ENCODE results near the gene PCDHGB4. TPM values are rescaled to one million over a fixed set of nuclear protein-coding genes. Genes with fewer than 3 reads are reported as not detected.
"Not testable (repeated sequence)": the region's sequence is repeated elsewhere in the genome, so short reads cannot be mapped to it uniquely, and the experiment has no call there.

Gene PCDHGB4
- total and polyA plus RNA-seq, 2 of the 8 experiments (the other 6 are each of a cell fraction or from before 2014, with no cell fraction given): 8.0 to 9.1 TPM

DNA sequence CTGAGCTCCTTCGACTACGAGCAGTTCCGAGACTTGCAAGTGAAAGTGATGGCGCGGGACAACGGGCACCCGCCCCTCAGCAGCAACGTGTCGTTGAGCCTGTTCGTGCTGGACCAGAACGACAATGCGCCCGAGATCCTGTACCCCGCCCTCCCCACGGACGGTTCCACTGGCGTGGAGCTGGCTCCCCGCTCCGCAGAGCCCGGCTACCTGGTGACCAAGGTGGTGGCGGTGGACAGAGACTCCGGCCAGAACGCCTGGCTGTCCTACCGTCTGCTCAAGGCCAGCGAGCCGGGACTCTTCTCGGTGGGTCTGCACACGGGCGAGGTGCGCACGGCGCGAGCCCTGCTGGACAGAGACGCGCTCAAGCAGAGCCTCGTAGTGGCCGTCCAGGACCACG, 44.8 kb downstream of the PCDHGB4 start:
- H3K27me3 ChIP-seq (replicated peaks in 1 of 4; ENCODE audit: control insufficient read depth in 3 of 4, extremely low read depth in 1 of 4, insufficient read depth in 3 of 4, low read length in 3 of 4); H4K8ac ChIP-seq (ENCODE audit: extremely low read depth, insufficient read depth, low read length); POLR2A ChIA-PET (ENCODE audit: partially characterized antibody); H2AK5ac ChIP-seq (ENCODE audit: low read depth, low read length); H3K14ac ChIP-seq (ENCODE audit: insufficient read length); H4K20me1 ChIP-seq (replicated peaks in 1 of 2; ENCODE audit: control insufficient read depth in 1 of 2, insufficient read depth in 2 of 2, low read length in 2 of 2); H2BK12ac ChIP-seq (ENCODE audit: low read depth, low read length); H3K79me1 ChIP-seq (ENCODE audit: low read depth, low read length); H3K27ac ChIP-seq (ENCODE audit: low read depth, low read length); DNase-seq (ENCODE audit: low read depth in 1 of 2, low spot score in 2 of 2); H3K23ac ChIP-seq (ENCODE audit: insufficient read length); H4K91ac ChIP-seq (replicated peaks; ENCODE audit: insufficient read length, low read length); H3K56ac ChIP-seq (replicated peaks; ENCODE audit: insufficient read length, low read depth, low read length); H3K9ac ChIP-seq (replicated peaks in 1 of 4; ENCODE audit: extremely low read depth in 1 of 4, low read depth in 3 of 4, low read length in 3 of 4); H3K4me1 ChIP-seq (replicated peaks in 1 of 4; ENCODE audit: control insufficient read depth in 3 of 4, insufficient read depth in 4 of 4, low read length in 3 of 4); H2BK20ac ChIP-seq (ENCODE audit: low read length); H2BK120ac ChIP-seq (replicated peaks; ENCODE audit: low read depth, low read length); H3K79me2 ChIP-seq (ENCODE audit: control insufficient read depth in 1 of 2, insufficient read depth in 2 of 2, low read length in 2 of 2); H3K4me2 ChIP-seq (ENCODE audit: insufficient read depth in 1 of 2, low read depth in 2 of 2, low read length in 2 of 2); H3K4me3 ChIP-seq (ENCODE audit: extremely low read depth in 1 of 4, insufficient read depth in 2 of 4, low read depth in 3 of 4, low read length in 4 of 4); H4K5ac ChIP-seq (ENCODE audit: insufficient read length, low read depth, low read length); FAIRE-seq; H3K4ac ChIP-seq (replicated peaks; ENCODE audit: insufficient read length, low read depth, low read length); H2BK15ac ChIP-seq (ENCODE audit: low read length); H2AFZ ChIP-seq (ENCODE audit: low read length); H2BK5ac ChIP-seq (ENCODE audit: low read depth, low read length); H3K18ac ChIP-seq (ENCODE audit: extremely low read depth, low read length); H3K23me2 ChIP-seq (ENCODE audit: low read depth, low read length): not testable (repeated sequence)
- Histone ChIP-seq H3K36me3 (ENCODE audit: control insufficient read depth in 2 of 4, insufficient read depth in 4 of 4, low read length in 3 of 4) (peaks cover 0 to 14% (median under 1%) of the 10 kb centered on the region in 4 experiments; a peak in 3 of 8 replicates), H3K9me3 (ENCODE audit: insufficient read depth in 2 of 2, low read depth in 1 of 2, low read length in 1 of 2) (peaks cover 28 to 40% of the 10 kb centered on the region in 2 experiments)
- CTCF ChIA-PET (ENCODE audit: partially characterized antibody): interaction anchor here (1.1 to 7.0 kb wide), 6 partner anchors 13 to 132 kb away, joined by 3 to 67 read pairs (median 10); partner anchors contain the start of genes PCDHGA10, PCDHGA11, PCDHGB6 and PCDHGB7
- 88% methylated on average over 25 of the region's 38 CpGs; no CpG with 5 or more reads in 1 of the 2 experiments for WGBS, 2 experiments (ENCODE audit: extremely low coverage in 1 of 2, insufficient coverage in 1 of 2, insufficient read length in 1 of 2, insufficient replicate concordance in 2 of 2, low coverage in 1 of 2, low lambda C conversion rate in 2 of 2, missing lambda C conversion rate in 1 of 2)

GRCh38 chr5:141432726-141433125, 45.2 kb downstream of the PCDHGB4 start:
- H3K4me3 ChIP-seq (ENCODE audit: extremely low read depth in 1 of 4, insufficient read depth in 2 of 4, low read depth in 3 of 4, low read length in 4 of 4); H2AFZ ChIP-seq (ENCODE audit: low read length); H3K27me3 ChIP-seq (replicated peaks in 1 of 4; ENCODE audit: control insufficient read depth in 3 of 4, extremely low read depth in 1 of 4, insufficient read depth in 3 of 4, low read length in 3 of 4); H2BK12ac ChIP-seq (ENCODE audit: low read depth, low read length); H3K4ac ChIP-seq (replicated peaks; ENCODE audit: insufficient read length, low read depth, low read length); DNase-seq (ENCODE audit: low read depth in 1 of 2, low spot score in 2 of 2); H2BK15ac ChIP-seq (ENCODE audit: low read length); H3K23me2 ChIP-seq (ENCODE audit: low read depth, low read length); H3K79me1 ChIP-seq (ENCODE audit: low read depth, low read length); H3K4me2 ChIP-seq (ENCODE audit: insufficient read depth in 1 of 2, low read depth in 2 of 2, low read length in 2 of 2); H2AK5ac ChIP-seq (ENCODE audit: low read depth, low read length); H3K14ac ChIP-seq (ENCODE audit: insufficient read length); H3K23ac ChIP-seq (ENCODE audit: insufficient read length); H2BK20ac ChIP-seq (ENCODE audit: low read length); H3K9ac ChIP-seq (replicated peaks in 1 of 4; ENCODE audit: extremely low read depth in 1 of 4, low read depth in 3 of 4, low read length in 3 of 4); POLR2A ChIA-PET (ENCODE audit: partially characterized antibody); H3K27ac ChIP-seq (ENCODE audit: low read depth, low read length); H2BK120ac ChIP-seq (replicated peaks; ENCODE audit: low read depth, low read length); H3K79me2 ChIP-seq (ENCODE audit: control insufficient read depth in 1 of 2, insufficient read depth in 2 of 2, low read length in 2 of 2); H4K91ac ChIP-seq (replicated peaks; ENCODE audit: insufficient read length, low read length); H4K5ac ChIP-seq (ENCODE audit: insufficient read length, low read depth, low read length); H3K4me1 ChIP-seq (replicated peaks in 1 of 4; ENCODE audit: control insufficient read depth in 3 of 4, insufficient read depth in 4 of 4, low read length in 3 of 4); H3K18ac ChIP-seq (ENCODE audit: extremely low read depth, low read length); H2BK5ac ChIP-seq (ENCODE audit: low read depth, low read length); FAIRE-seq; H3K56ac ChIP-seq (replicated peaks; ENCODE audit: insufficient read length, low read depth, low read length); H4K20me1 ChIP-seq (replicated peaks in 1 of 2; ENCODE audit: control insufficient read depth in 1 of 2, insufficient read depth in 2 of 2, low read length in 2 of 2); H4K8ac ChIP-seq (ENCODE audit: extremely low read depth, insufficient read depth, low read length): not testable (repeated sequence)
- Histone ChIP-seq H3K9me3 (ENCODE audit: insufficient read depth in 2 of 2, low read depth in 1 of 2, low read length in 1 of 2) (peaks cover 24 to 36% of the 10 kb centered on the region in 2 experiments), H3K36me3 (ENCODE audit: control insufficient read depth in 2 of 4, insufficient read depth in 4 of 4, low read length in 3 of 4) (peaks cover 0 to 10% (median 0%) of the 10 kb centered on the region in 4 experiments; a peak in 3 of 8 replicates)
- CTCF ChIA-PET (ENCODE audit: partially characterized antibody): interaction anchor here (1.4 to 7.0 kb wide), 3 partner anchors 13 to 131 kb away, joined by 4 to 67 read pairs (median 16); partner anchors contain the start of genes PCDHGA10, PCDHGA11 and PCDHGB7
- WGBS, 2 experiments (ENCODE audit: extremely low coverage in 1 of 2, insufficient coverage in 1 of 2, insufficient read length in 1 of 2, insufficient replicate concordance in 2 of 2, low coverage in 1 of 2, low lambda C conversion rate in 2 of 2, missing lambda C conversion rate in 1 of 2): 91% methylated on average over 19 of the region's 29 CpGs; no CpG with 5 or more reads in 1 of the 2 experiments

Measured in H1 (cell line).